Pancreas (tissue), 10 donors: ENCODE results near the gene NCKIPSD. TPM values are rescaled to one million over a fixed set of nuclear protein-coding genes. Genes with fewer than 3 reads are reported as not detected.

Experiments used
- ATAC-seq, 4 donors: fragments of 200-7000 bp; cut with Tn5 transposase; one replicate each; pipeline versions ENCODE4 v1.8.0 to v1.9.1; 2020; ENCODE audit warnings: mild to moderate bottlenecking in 4 of 4, moderate library complexity in 4 of 4
- DNase-seq, 6 donors: peaks; one replicate each; pipeline ENCODE4 v3.0.0-alpha.2; 2020
- FAIRE-seq: peaks from 2 replicates; lab custom pipeline; 2012; peaks lifted over from hg19 to GRCh38; lab: Jason Lieb, UNC
- H3K27ac ChIP-seq, 4 donors: fragments of 200-600 bp; sonication (generic); 1 replicate in 3 of 4; 2 replicates in 1 of 4; pipeline versions ENCODE4 v1.5.0 to v1.8.0; 2020
- H3K27me3 ChIP-seq, 4 donors: fragments of 200-600 bp; one replicate each; pipeline ENCODE4 v1.8.0; 2021
- H3K36me3 ChIP-seq, 3 donors: fragments of 200-600 bp; sonication (generic) in 1 of 3; one replicate each; pipeline versions ENCODE4 v1.5.0 to v1.8.0; 2020 to 2021
- H3K4me1 ChIP-seq, 3 donors: fragments of 200-600 bp; one replicate each; pipeline ENCODE4 v1.8.0; 2021
- H3K4me3 ChIP-seq, 4 donors: fragments of 200-600 bp; sonication (generic) in 2 of 4; one replicate each; pipeline versions ENCODE4 v1.5.0 to v1.8.0; 2020 to 2021
- H3K9me3 ChIP-seq, 4 donors: fragments of 200-600 bp; one replicate each; pipeline ENCODE4 v1.8.0; 2021
- WGBS, 2 donors: extraction: QIAGEN DNeasy Blood & Tissue Kit; methylation state at CpG; one replicate each; pipeline ENCODE4 v1.1.7; 2013; 5-methylcytosine and 5-hydroxymethylcytosine counted together
- intact Hi-C, 3 donors: fragments of 100-400 bp; cut with DNase I; formaldehyde crosslinking; loops; one replicate each; pipeline versions ENCODE4 v1.11.1 to v1.14.2; 2022
- polyA plus RNA-seq, 2 donors: library from polyadenylated mRNA; stranded (reverse); fragments of 200-250 nt; gene quantifications; one replicate each; pipeline ENCODE4 v1.2.3, GENCODE V29; 2013
- total RNA-seq, 6 donors: library from RNA; stranded (reverse); fragmentation: NEBNext Ultra II Directional in 4 of 6; extraction: Animal tissue kit (Norgen Biotek cat#: 25700) in 4 of 6; gene quantifications; one replicate each; pipeline versions ENCODE4 v1.2.1 to v1.2.4, GENCODE V29; 2021 to 2023
- TF ChIP-seq, protein P1 (sequence below), 4 donors: fragments of 200-600 bp; sonication (generic) in 3 of 4; IDR thresholded peaks; one replicate each; pipeline versions ENCODE4 v1.5.0 to v1.8.0; 2021; ENCODE audit warnings: antibody characterized with exemption in 4 of 4
- donor health status: healthy with polysubstance abuse.
- donor health status: DM: no; HTN: no; CAD: no; lungs with moderate emphysema.
- donor health status: DM: no; HTN: no; CAD: no.
- donor health status: control.
- donor health status: control.
- donor health status: Bipolar disorder and iron deficiency.
- donor health status: DM: yes; HTN: yes; CAD: no.
- donor health status: DM: no; HTN: no; CAD: no.
- donor health status: DM: no; HTN: no; CAD: no.
- donor health status: DM: yes; HTN: yes; CAD: no.

NCKIPSD gene
- total and polyA plus RNA-seq, 8 donors = 5.4 to 17.0 (median 7.5) TPM

DNA sequence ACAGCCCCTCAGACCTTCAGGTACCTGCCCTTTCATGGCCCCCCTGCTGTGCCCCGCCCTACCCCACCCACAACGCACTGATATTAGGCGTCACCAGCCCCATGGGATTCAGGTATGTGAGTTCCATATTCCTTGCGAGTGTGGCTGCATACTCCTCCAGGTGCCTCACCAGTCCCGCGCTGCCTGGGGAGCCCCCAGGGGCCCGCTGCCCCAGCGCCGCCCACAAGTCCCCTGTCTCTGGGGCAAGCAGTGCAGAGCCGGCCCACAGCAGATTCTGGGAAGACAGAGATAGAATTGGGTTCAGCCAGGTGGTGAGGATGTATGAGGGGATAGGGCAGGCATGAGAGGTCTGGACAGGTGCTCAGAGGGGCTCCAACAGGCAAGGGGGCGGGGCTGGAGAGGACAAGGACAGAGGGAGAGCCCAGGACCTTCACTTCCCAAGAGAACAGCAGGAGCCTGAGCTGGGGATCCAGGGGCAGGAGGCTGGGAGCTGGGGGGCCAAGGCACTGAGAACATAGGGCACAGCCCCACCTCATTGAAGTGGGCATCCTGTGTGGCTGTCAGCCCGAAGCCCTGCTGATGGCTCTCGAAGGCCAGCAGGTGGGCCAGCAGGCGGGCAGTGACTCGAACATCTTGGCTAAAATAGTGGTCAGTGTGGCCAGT, 37.4 kb downstream of the NCKIPSD start:
- FAIRE-seq = no peak
- no peak overlapping the region for H3K27ac ChIP-seq
- 88 to 90% methylated on average over 15 of the region's 15 CpGs for WGBS, 2 donors
- no peaks in the 10 kb centered on the region for H3K27me3 ChIP-seq
- H3K4me3 ChIP-seq = no peak overlapping the region
- intact Hi-C loops = no loop called here
- peak in 1 of 6 donors; percentile 53 for DNase-seq
- no peaks in the 10 kb centered on the region for H3K4me1 ChIP-seq
- ATAC-seq = no peak
- TF ChIP-seq, protein P1, sequence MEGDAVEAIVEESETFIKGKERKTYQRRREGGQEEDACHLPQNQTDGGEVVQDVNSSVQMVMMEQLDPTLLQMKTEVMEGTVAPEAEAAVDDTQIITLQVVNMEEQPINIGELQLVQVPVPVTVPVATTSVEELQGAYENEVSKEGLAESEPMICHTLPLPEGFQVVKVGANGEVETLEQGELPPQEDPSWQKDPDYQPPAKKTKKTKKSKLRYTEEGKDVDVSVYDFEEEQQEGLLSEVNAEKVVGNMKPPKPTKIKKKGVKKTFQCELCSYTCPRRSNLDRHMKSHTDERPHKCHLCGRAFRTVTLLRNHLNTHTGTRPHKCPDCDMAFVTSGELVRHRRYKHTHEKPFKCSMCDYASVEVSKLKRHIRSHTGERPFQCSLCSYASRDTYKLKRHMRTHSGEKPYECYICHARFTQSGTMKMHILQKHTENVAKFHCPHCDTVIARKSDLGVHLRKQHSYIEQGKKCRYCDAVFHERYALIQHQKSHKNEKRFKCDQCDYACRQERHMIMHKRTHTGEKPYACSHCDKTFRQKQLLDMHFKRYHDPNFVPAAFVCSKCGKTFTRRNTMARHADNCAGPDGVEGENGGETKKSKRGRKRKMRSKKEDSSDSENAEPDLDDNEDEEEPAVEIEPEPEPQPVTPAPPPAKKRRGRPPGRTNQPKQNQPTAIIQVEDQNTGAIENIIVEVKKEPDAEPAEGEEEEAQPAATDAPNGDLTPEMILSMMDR (IDR thresholded peaks at IDR 0.05) = no peak
- no peaks in the 10 kb centered on the region for H3K9me3 ChIP-seq
- H3K36me3 ChIP-seq = no peaks in the 10 kb centered on the region

DNA sequence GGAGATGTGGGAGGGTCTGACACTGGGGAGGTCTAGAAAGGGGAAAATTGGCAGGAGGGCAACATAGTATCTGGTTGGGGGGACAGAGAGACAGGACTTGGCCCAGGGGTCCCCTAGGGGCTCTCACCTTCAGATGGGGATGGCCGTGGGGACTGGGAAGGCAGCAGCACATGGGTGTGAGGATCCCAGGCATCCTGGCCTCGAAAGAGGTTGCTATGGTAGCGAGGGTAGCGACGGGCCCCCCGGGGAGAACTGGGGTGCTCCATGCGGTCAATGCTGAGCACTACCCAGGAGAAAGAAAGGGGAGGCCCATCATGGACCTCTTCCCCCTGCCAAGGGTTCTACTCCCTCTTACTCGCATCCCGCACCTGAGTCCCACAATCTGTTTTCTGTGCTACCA, 38.0 kb downstream of the NCKIPSD start:
- Histone ChIP-seq H3K36me3 (no peaks in the 10 kb centered on the region), H3K27me3 (no peaks in the 10 kb centered on the region), H3K27ac (no peak overlapping the region), H3K4me1 (no peaks in the 10 kb centered on the region), H3K9me3 (no peaks in the 10 kb centered on the region), H3K4me3 (no peak overlapping the region)
- peak in 1 of 6 donors; percentile 53 for DNase-seq
- TF ChIP-seq, protein P1 (IDR thresholded peaks at IDR 0.05) = no peak
- FAIRE-seq = no peak
- no peak for ATAC-seq
- intact Hi-C loops = no loop called here
- WGBS, 2 donors = 76 to 81% methylated on average over 8 to 9 of the region's 9 CpGs

DNA sequence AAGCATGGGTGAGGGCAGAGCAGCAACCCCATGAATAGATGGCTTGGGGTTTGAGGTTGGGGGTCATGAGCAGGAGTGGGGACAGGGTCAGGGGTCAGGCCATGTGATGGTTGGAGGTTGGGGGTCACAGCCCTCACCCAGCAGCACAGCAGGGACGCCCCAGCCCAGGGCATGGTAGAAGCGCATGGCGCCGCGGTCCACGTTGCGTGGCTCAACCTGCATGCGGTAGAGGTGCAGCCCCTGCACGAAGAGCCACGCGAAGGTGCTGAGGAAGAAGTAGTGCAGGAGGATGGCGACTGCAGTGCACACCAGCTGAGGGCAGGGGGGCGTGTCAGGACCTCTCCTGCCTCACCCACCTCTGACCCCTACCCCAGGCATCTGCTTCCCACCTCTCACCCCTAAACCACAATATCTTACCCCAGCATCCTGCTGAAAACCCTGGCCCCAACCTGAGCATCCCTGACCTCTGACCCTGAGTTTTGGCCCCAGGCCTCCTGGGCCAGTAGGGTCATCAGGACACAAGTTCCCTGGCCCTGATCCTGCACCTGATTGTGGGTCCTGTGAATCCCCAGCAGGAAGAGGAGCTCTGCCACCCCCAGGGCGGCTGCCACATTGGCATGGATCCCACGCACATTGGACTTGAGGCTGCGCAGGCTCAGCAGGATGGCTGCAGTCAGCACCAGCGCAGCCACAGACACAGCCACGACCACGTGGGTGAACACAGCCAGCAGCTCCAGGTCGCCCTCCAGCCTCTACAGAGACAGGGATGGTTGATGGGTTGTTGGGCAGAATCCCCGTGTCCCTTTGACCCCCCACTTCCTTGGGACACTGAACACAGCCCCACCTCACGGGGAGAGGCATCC, 40.6 kb downstream of the NCKIPSD start:
- Histone ChIP-seq H3K27me3 (no peaks in the 10 kb centered on the region), H3K9me3 (no peaks in the 10 kb centered on the region), H3K4me3 (no peak overlapping the region), H3K27ac (no peak overlapping the region), H3K4me1 (no peaks in the 10 kb centered on the region), H3K36me3 (no peaks in the 10 kb centered on the region)
- DNase-seq (no peak), FAIRE-seq (no peak), ATAC-seq (no peak)
- TF ChIP-seq, protein P1 (IDR thresholded peaks at IDR 0.05) = no peak
- 88 to 91% methylated on average over 19 to 22 of the region's 22 CpGs for WGBS, 2 donors
- intact Hi-C loops = no loop called here

DNA sequence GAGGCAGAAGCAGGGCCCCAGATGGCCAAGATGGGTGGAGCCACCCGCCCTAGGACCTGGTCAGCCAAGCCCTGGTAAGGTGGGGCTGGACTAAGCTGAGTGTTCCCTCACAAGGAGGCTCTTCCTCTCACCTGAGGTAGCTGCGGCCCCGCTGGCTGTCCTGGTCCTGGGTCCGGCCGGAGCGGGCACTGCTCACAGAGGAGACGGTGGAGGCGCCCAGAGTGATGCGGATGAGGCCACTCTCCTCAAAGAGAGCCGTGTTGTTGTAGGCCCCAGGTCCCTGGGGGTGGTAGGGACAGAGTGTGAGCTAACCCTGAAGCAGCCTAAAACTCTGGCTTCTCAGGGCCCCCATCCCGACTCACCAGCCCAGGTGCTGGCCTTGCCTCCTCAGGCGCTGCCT, 43.1 kb downstream of the NCKIPSD start:
- intact Hi-C loops = no loop called here
- TF ChIP-seq, protein P1 (IDR thresholded peaks at IDR 0.05) = no peak
- H3K4me3 ChIP-seq = no peak overlapping the region
- 85 to 91% methylated on average over 12 of the region's 12 CpGs for WGBS, 2 donors
- no peaks in the 10 kb centered on the region for H3K9me3 ChIP-seq
- no peak for DNase-seq
- no peak for ATAC-seq
- H3K27me3 ChIP-seq = no peaks in the 10 kb centered on the region
- H3K36me3 ChIP-seq = no peaks in the 10 kb centered on the region
- H3K4me1 ChIP-seq = no peaks in the 10 kb centered on the region
- no peak for FAIRE-seq
- no peak overlapping the region for H3K27ac ChIP-seq
